Tibial nerve (tissue), 4 donors: ENCODE results near the gene EPS8. TPM values are rescaled to one million over a fixed set of nuclear protein-coding genes. Genes with fewer than 3 reads are reported as not detected.
A peak's percentile ranks its signal among the peaks of the same experiment; 100 is the strongest.

Experiments used
- DNase-seq, 2 donors: peaks; one replicate each; pipeline ENCODE4 v3.0.0-alpha.2; 2019; ENCODE audit warnings: low spot score in 2 of 2
- H3K27ac ChIP-seq, 4 donors: fragments of 200-600 bp; sonication (generic) in 3 of 4; one replicate each; pipeline ENCODE4 v1.5.1; 2017 to 2019; ENCODE audit warnings: mild to moderate bottlenecking in 1 of 4
- H3K27me3 ChIP-seq, 2 donors: fragments of 200-600 bp; sonication (generic) in 1 of 2; one replicate each; pipeline versions ENCODE4 v1.5.1 to v1.6.0; 2017 to 2019
- H3K36me3 ChIP-seq, 3 donors: fragments of 200-600 bp; sonication (generic); one replicate each; pipeline ENCODE4 v1.5.1; 2018 to 2019
- H3K4me1 ChIP-seq, 4 donors: fragments of 200-600 bp; sonication (generic) in 3 of 4; one replicate each; pipeline ENCODE4 v1.5.1; 2017 to 2019
- H3K4me3 ChIP-seq, 4 donors: fragments of 200-600 bp; sonication (generic) in 3 of 4; one replicate each; pipeline ENCODE4 v1.5.1; 2017 to 2019; ENCODE audit warnings: mild to moderate bottlenecking in 1 of 4, moderate library complexity in 1 of 4
- H3K9me3 ChIP-seq, 4 donors: fragments of 200-600 bp; sonication (generic) in 3 of 4; one replicate each; pipeline ENCODE4 v1.5.1; 2017 to 2019
- EP300 ChIP-seq, 2 donors: sonication (generic); formaldehyde crosslinking; IDR thresholded peaks; one replicate each; pipeline ENCODE4 v1.6.1; 2017; ENCODE audit warnings: antibody characterized with exemption in 2 of 2, mild to moderate bottlenecking in 1 of 2
- POLR2A ChIP-seq, 2 donors: fragments of 450-650 bp; IDR thresholded peaks; one replicate each; pipeline ENCODE4 v1.6.1; 2017; ENCODE audit warnings: antibody characterized with exemption in 2 of 2, mild to moderate bottlenecking in 2 of 2, moderate library complexity in 2 of 2
- WGBS, 2 donors: methylation state at CpG; one replicate each; pipeline ENCODE4 v1.1.5; 2018; 5-methylcytosine and 5-hydroxymethylcytosine counted together
- total RNA-seq, 4 donors: library from RNA; depleted of rRNA; stranded (reverse); fragments of >200 nt; gene quantifications; one replicate each; pipeline ENCODE4 v1.1.0, GENCODE V29; 2016
- TF ChIP-seq, protein P1 (sequence below), 5 experiments: fragments of 200-600 bp in 3 of 5; fragments of 450-650 bp in 2 of 5; sonication (generic) in 3 of 5; IDR thresholded peaks; one replicate each; pipeline ENCODE4 v1.5.1; 2016 to 2019; ENCODE audit warnings: antibody characterized with exemption in 5 of 5, mild to moderate bottlenecking in 3 of 5, moderate library complexity in 2 of 5

EPS8 gene
- total RNA-seq, 4 donors from 2014 or later, result 153 to 215 (median 193) TPM

DNA sequence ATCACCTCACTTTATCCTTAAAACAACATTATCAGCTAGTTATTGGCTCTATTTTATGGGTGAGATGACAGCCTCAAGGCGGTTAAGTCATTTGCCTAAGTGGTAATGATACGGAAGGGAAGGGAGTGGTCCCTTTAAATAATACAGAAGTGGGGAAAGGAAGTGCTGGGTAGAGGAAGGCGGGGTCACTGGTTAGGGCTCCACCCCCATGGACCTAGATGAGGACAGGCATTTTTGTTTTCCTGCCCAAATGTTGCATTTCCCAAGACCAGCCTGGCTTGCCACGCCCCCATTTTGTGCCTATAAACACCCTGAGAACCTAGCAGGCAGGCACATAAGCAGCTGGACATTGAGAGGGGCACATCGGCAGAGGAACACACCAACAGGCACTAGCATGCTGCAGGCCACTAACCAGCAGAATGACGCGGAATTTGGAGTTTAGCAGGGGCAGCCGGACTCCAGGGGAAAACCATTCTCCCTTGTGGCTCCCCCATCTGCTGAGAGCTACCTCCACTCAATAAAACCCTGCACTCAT lies 100.9 kb downstream of the EPS8 start:
- 54 to 56% methylated on average over 8 of the region's 8 CpGs for WGBS, 2 donors
- Histone ChIP-seq H3K27me3 (no peaks in the 10 kb centered on the region), H3K4me3 (peak overlapping the region; percentile 17 to 44 (median 22)), H3K36me3 (no peaks in the 10 kb centered on the region), H3K9me3 (no peaks in the 10 kb centered on the region), H3K27ac (peak overlapping the region; percentile 56 to 89 (median 84)), H3K4me1 (peaks cover 0 to 50% (median 21%) of the 10 kb centered on the region in 4 donors)
- peak; percentile 73 for DNase-seq
- TF ChIP-seq POLR2A (IDR thresholded peaks at IDR 0.05) (peak; percentile 43 to 64), EP300 (IDR thresholded peaks at IDR 0.05) (peak; percentile 28 to 92)
- TF ChIP-seq, protein P1, sequence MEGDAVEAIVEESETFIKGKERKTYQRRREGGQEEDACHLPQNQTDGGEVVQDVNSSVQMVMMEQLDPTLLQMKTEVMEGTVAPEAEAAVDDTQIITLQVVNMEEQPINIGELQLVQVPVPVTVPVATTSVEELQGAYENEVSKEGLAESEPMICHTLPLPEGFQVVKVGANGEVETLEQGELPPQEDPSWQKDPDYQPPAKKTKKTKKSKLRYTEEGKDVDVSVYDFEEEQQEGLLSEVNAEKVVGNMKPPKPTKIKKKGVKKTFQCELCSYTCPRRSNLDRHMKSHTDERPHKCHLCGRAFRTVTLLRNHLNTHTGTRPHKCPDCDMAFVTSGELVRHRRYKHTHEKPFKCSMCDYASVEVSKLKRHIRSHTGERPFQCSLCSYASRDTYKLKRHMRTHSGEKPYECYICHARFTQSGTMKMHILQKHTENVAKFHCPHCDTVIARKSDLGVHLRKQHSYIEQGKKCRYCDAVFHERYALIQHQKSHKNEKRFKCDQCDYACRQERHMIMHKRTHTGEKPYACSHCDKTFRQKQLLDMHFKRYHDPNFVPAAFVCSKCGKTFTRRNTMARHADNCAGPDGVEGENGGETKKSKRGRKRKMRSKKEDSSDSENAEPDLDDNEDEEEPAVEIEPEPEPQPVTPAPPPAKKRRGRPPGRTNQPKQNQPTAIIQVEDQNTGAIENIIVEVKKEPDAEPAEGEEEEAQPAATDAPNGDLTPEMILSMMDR (IDR thresholded peaks at IDR 0.05), result no peak

DNA sequence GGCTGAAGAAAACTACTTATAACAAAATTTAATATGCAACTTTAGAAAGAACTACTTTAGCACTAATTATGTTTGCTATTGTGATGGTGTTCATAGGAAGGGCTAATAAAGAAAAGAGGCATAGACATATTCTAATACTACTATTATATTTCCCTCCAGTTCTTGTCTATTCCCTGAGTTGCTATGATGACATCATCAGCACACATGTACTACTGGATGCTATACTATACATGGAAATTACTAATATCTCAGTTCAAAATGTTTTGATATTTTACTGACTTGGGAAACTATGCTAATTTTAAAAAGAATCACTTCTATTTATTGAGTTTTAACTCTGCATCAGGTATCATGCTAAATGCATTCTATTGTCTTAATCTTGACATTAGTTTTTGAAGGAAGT lies 101.6 kb downstream of the EPS8 start:
- H3K27ac ChIP-seq, result peak overlapping the region in 3 of 4 donors; percentile 81 to 89 (median 88)
- H3K9me3 ChIP-seq, result no peaks in the 10 kb centered on the region
- H3K36me3 ChIP-seq, result no peaks in the 10 kb centered on the region
- no peak for DNase-seq
- no peaks in the 10 kb centered on the region for H3K27me3 ChIP-seq
- TF ChIP-seq, protein P1 (IDR thresholded peaks at IDR 0.05), result no peak
- TF ChIP-seq EP300 (IDR thresholded peaks at IDR 0.05) (no peak), POLR2A (IDR thresholded peaks at IDR 0.05) (no peak)
- peaks cover 0 to 50% (median 21%) of the 10 kb centered on the region in 4 donors for H3K4me1 ChIP-seq
- peak overlapping the region in 1 of 4 donors; percentile 44 for H3K4me3 ChIP-seq

DNA sequence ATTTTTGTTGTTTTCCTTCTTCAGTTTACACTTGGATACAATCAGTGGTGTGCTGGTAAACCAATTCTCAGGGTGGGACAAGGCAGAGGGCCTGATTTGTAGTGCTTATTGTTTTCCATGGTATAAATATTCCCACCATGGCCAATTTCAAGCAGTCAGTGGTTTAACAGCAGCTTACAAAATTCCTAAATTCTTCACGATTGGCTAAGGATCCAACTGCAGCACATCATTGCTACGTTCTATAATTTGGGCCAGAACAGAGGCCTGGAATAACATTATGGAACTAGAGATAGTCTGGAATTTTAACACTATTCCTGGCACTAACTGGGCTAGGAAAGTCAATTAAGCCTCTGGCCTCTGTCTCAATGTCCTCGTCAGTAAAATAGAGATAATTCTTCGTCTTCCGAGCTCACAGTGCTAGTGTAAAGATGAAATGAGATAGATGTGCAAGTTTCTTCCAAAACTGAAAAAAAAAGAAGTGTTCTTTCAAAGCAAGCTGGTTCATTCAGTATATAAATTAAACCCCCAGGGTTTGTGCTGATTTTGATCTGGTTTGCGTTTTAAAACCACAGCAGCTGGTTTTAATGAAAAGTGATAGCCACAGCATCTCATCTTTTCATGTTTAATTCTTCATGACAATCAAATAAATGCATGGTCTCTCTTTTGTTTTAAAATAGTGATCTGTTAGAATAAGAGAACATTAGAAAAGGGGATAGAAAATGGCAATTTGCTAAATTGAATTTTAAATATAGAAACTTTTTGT lies 104.1 kb downstream of the EPS8 start:
- H3K27ac ChIP-seq, result no peak overlapping the region
- no peak for DNase-seq
- H3K36me3 ChIP-seq, result no peaks in the 10 kb centered on the region
- TF ChIP-seq, protein P1 (IDR thresholded peaks at IDR 0.05), result no peak
- no peak for TF ChIP-seq POLR2A (IDR thresholded peaks at IDR 0.05)
- no peak for TF ChIP-seq EP300 (IDR thresholded peaks at IDR 0.05)
- H3K4me1 ChIP-seq, result peaks cover 0 to 39% (median 14%) of the 10 kb centered on the region in 4 donors
- no peaks in the 10 kb centered on the region for H3K27me3 ChIP-seq
- no peak overlapping the region for H3K4me3 ChIP-seq
- 82% methylated on average over 6 of the region's 6 CpGs for WGBS, 2 donors
- no peaks in the 10 kb centered on the region for H3K9me3 ChIP-seq

DNA sequence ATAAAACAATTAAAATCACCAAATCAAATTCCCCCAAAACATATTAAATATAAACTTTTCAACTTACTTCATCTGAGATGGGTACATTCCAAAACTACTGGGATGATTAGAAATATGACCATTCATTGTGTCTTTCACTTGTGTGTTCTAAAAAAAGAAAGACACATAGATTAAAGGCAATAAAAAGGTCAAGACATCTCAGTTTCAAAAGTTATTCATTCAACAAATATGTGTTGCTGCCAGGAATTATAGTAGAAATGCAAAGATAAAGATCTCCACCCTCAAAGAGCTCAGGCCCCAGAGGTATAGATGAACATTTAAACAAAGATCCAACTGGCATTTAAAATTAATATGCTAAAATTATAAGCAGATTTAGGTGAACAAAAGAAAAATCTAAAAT lies 106.4 kb downstream of the EPS8 start:
- TF ChIP-seq, protein P1 (IDR thresholded peaks at IDR 0.05), result no peak
- TF ChIP-seq POLR2A (IDR thresholded peaks at IDR 0.05) (no peak), EP300 (IDR thresholded peaks at IDR 0.05) (no peak)
- H3K27me3 ChIP-seq, result no peaks in the 10 kb centered on the region
- no peak overlapping the region for H3K4me3 ChIP-seq
- H3K9me3 ChIP-seq, result no peaks in the 10 kb centered on the region
- peaks cover 0 to under 1% (median 0%) of the 10 kb centered on the region in 3 donors for H3K36me3 ChIP-seq
- peaks cover 0 to 16% (median 0%) of the 10 kb centered on the region in 4 donors for H3K4me1 ChIP-seq
- no peak for DNase-seq
- no peak overlapping the region for H3K27ac ChIP-seq

DNA sequence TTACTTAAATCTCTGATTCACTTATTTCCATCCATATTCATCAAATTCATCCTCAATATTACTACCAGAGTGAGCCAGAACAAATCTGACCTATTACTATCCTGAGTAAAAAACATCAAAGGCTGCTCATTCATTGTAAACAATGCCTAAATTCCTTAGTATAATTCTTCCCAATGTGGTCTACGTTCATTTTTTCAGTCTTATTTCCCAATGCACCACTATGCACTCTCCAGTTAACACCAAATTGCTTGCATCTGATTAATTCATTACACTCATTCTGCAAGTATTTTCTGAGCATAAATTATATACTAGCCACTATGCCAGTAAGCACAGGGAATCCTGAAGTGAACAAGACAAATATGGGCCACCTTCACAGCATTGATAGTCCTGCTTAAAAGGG lies 110.0 kb downstream of the EPS8 start:
- TF ChIP-seq POLR2A (IDR thresholded peaks at IDR 0.05) (no peak), EP300 (IDR thresholded peaks at IDR 0.05) (no peak)
- TF ChIP-seq, protein P1 (IDR thresholded peaks at IDR 0.05), result no peak
- no peak for DNase-seq
- no peaks in the 10 kb centered on the region for H3K27me3 ChIP-seq

More for the DNA sequence above, 110.0 kb downstream of the EPS8 start:
- H3K4me1 ChIP-seq, result peaks cover 0 to 9% (median 0%) of the 10 kb centered on the region in 4 donors
- H3K9me3 ChIP-seq, result no peaks in the 10 kb centered on the region
- 28 to 40% methylated on average over 1 of the region's 1 CpG for WGBS, 2 donors
- no peak overlapping the region for H3K27ac ChIP-seq
- H3K36me3 ChIP-seq, result peaks cover 0 to 6% (median 0%) of the 10 kb centered on the region in 3 donors
- no peak overlapping the region for H3K4me3 ChIP-seq
